HEK293T (cell line): Measurements from ENCODE around the gene BACH2.
A peak's percentile ranks its signal among the peaks of the same experiment; 100 is the strongest.

Source experiments
- CTCF ChIA-PET: fragments of 350-600 bp; formaldehyde crosslinking; extraction: SDS; loops from one replicate; lab custom pipeline; 2021; ENCODE audit warnings: antibody characterized with exemption, inconsistent platforms; lab: Yijun Ruan, JAX
- POLR2A ChIA-PET: fragments of 350-600 bp; formaldehyde crosslinking; extraction: SDS; loops from one replicate; lab custom pipeline; 2020; ENCODE audit warnings: antibody characterized with exemption, inconsistent platforms; lab: Yijun Ruan, JAX
- DNase-seq: peaks from one replicate; pipeline ENCODE4 v3.0.0; 2012; ENCODE audit warnings: mixed read lengths; ENCODE audit errors: extremely low spot score
- ARNT ChIP-seq: fragments of 450-650 bp; IDR thresholded peaks from 2 replicates; pipeline ENCODE4 v1.6.1; 2017; ENCODE audit warnings: mild to moderate bottlenecking
- BHLHE40 ChIP-seq: fragments of 450-650 bp; IDR thresholded peaks from 2 replicates; pipeline ENCODE4 v1.6.1; 2016; ENCODE audit warnings: mild to moderate bottlenecking, moderate library complexity, borderline replicate concordance
- CTBP1 ChIP-seq: fragments of 450-650 bp; IDR thresholded peaks from 2 replicates; pipeline ENCODE4 v1.6.1; 2016; ENCODE audit warnings: borderline replicate concordance
- ELF4 ChIP-seq: fragments of 450-650 bp; IDR thresholded peaks from 2 replicates; pipeline ENCODE4 v1.6.1; 2017; ENCODE audit warnings: antibody characterized with exemption
- FOXA1 ChIP-seq: fragments of 450-650 bp; IDR thresholded peaks from 2 replicates; pipeline ENCODE4 v1.6.1; 2016; ENCODE audit warnings: mild to moderate bottlenecking
- FOXK2 ChIP-seq: fragments of 450-650 bp; IDR thresholded peaks from 2 replicates; pipeline ENCODE4 v1.6.1; 2016; ENCODE audit warnings: mild to moderate bottlenecking
- FOXM1 ChIP-seq: fragments of 450-650 bp; IDR thresholded peaks from 2 replicates; pipeline ENCODE4 v1.6.1; 2017; ENCODE audit warnings: mild to moderate bottlenecking, borderline replicate concordance
- HDGF ChIP-seq: fragments of 450-650 bp; IDR thresholded peaks from 2 replicates; pipeline ENCODE4 v1.6.1; 2017; ENCODE audit warnings: antibody characterized with exemption, borderline replicate concordance
- L3MBTL2 ChIP-seq: fragments of 450-650 bp; conservative IDR thresholded peaks from 2 replicates; pipeline ENCODE4 v1.6.1; 2016; ENCODE audit warnings: mild to moderate bottlenecking
- LEF1 ChIP-seq: fragments of 450-650 bp; IDR thresholded peaks from 2 replicates; pipeline ENCODE4 v1.6.1; 2017; ENCODE audit warnings: mild to moderate bottlenecking, borderline replicate concordance
- NFRKB ChIP-seq: fragments of 450-650 bp; IDR thresholded peaks from 2 replicates; pipeline ENCODE4 v1.6.1; 2016; ENCODE audit warnings: mild to moderate bottlenecking, moderate library complexity
- SP1 ChIP-seq: fragments of 450-650 bp; IDR thresholded peaks from 2 replicates; pipeline ENCODE4 v1.6.1; 2017
- SUZ12 ChIP-seq: fragments of 450-650 bp; IDR thresholded peaks from 2 replicates; pipeline ENCODE4 v1.6.1; 2016; ENCODE audit warnings: mild to moderate bottlenecking
- TARDBP ChIP-seq: fragments of 450-650 bp; IDR thresholded peaks from 2 replicates; pipeline ENCODE4 v1.6.1; 2016
- ZNF384 ChIP-seq: fragments of 450-650 bp; IDR thresholded peaks from 2 replicates; pipeline ENCODE4 v1.6.1; 2016
- TF ChIP-seq, protein P1 (sequence below): fragments of 450-650 bp; IDR thresholded peaks from 2 replicates; pipeline ENCODE4 v1.6.1; 2016

The BACH2 gene

DNA sequence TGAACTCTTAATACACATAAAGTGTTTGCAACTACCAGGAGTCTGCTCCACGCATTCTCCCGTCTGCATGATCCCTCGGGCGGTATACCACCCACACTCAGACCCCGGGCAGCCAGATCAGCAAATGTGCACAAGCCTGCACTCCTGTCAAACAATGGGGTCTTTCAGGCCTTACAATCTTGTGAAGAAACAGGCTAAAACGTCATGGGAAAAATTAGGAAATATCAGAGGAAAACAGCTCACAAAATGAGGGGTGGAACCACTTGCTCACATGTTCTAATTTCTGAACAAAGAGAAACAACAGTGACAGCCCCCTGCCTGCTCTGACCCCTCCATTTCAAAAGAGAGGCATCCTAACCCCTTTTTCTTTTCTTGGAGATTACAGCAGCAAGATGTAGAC lies 69.4 kb downstream of the BACH2 start:
- TF ChIP-seq ELF4 (no peak), CTBP1 (no peak), FOXM1 (no peak), LEF1 (no peak), FOXA1 (no peak), ARNT (no peak), NFRKB (no peak), TARDBP (no peak)
- ChIA-PET CTCF (no interaction called here), POLR2A (no interaction called here)
- no peak for DNase-seq

DNA sequence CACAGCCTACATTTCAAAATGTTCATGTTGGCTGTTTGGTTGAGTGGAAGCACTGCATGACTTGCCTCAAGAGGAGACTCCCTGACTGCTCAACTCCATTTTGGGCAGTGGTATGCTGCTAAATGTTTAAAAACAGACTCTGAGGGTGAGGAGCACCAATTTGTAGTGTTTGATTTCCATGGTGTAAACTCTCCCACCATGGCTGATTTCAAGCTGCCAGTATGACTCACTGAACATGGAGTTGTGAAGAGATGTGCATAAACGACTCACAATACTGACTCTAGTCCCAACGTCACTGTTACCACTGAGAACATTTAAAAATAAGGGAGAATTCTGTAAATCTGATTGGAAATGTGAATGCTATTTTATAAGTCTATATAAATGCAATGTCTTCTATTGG lies 70.4 kb downstream of the BACH2 start:
- CTCF ChIA-PET = no interaction called here
- POLR2A ChIA-PET = no interaction called here
- no peak for DNase-seq
- TF ChIP-seq, protein P1, sequence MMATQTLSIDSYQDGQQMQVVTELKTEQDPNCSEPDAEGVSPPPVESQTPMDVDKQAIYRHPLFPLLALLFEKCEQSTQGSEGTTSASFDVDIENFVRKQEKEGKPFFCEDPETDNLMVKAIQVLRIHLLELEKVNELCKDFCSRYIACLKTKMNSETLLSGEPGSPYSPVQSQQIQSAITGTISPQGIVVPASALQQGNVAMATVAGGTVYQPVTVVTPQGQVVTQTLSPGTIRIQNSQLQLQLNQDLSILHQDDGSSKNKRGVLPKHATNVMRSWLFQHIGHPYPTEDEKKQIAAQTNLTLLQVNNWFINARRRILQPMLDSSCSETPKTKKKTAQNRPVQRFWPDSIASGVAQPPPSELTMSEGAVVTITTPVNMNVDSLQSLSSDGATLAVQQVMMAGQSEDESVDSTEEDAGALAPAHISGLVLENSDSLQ = 0 out of 2 replicates have a peak, but pooled peaks have one; percentile 3
- TF ChIP-seq ELF4 = no peak

DNA sequence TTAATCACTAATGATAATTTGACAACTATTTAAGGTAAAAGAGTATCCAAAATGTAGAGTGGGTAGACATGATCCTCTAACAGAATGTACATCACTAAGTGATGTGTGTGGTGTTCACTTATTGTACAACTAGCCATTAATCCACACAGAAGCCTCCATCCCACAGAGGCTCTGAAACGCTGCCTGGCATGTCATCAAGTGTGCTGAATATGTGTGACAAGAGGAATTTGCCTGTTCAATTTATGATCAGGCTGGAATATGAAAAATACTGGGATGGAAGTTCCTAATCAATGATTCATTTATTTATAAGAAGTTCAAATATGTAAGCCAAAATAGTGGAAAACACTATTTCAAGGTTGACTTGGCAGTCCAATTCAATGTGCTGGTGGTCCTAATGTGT lies 72.4 kb downstream of the BACH2 start:
- no peak for DNase-seq
- ChIA-PET CTCF (no interaction called here), POLR2A (no interaction called here)
- no peak for TF ChIP-seq FOXA1
- TF ChIP-seq L3MBTL2 = no peak
- TF ChIP-seq FOXK2 = no peak

DNA sequence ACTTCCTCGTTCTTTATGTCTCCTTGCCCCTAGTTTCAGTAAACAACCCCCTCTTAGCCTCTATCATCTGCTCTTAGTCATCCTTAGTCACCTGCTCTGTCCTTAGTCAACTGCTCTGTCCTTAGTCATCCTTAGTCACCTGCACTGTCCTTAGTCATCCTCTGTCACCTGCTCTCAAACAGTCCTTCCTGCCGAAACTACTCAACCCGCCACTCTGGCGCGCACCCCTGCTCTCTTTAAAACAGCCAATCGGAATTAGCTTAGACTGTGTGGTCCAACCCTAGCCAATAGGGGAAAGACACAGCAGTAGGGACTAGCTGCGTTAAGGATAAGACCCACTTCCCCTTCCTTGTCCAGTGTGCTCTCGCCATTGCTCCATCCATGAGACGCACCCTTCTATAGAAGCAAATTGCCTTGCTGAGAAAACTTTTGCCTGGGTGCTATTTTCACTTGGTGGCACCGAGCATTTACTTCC lies 73.9 kb downstream of the BACH2 start:
- TF ChIP-seq L3MBTL2 (no peak), SUZ12 (no peak), BHLHE40 (no peak), FOXA1 (no peak), FOXK2 (no peak), SP1 (no peak), ZNF384 (no peak), LEF1 (no peak), CTBP1 (no peak), ARNT (no peak), HDGF (no peak), NFRKB (no peak), TARDBP (no peak)
- TF ChIP-seq, protein P1 = no peak
- POLR2A ChIA-PET = no interaction called here
- CTCF ChIA-PET = interaction anchor here (1.1 kb wide), 1 partner anchor 62 kb away, joined by 3 read pairs; no protein-coding TSS in a partner anchor
- DNase-seq = no peak

DNA sequence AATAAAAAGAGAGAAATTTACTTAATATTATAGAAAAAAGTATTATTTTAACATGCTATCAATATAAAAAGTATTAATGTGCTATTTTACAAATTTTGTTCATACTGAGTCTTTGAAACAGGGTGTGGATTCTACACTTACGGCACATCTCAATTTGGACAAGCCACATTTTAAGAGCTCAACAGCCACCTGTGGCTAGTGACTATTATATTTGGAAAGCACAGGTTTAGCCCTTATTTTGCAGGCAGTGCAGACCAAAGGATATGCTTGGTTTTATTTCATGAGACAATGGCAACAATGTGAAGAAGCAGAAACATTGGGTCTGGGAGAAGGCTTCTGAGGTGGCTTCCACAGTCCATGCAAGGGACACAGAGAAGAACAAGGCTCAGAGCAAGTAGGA lies 74.6 kb downstream of the BACH2 start:
- ChIA-PET CTCF (interaction anchor here (1.1 kb wide), 1 partner anchor 63 kb away, joined by 3 read pairs; no protein-coding TSS in a partner anchor), POLR2A (no interaction called here)
- DNase-seq = no peak
- TF ChIP-seq SUZ12 (no peak), ELF4 (no peak), FOXA1 (no peak), L3MBTL2 (no peak), NFRKB (no peak), CTBP1 (no peak), FOXM1 (no peak), TARDBP (no peak), ZNF384 (no peak), FOXK2 (no peak), ARNT (no peak), BHLHE40 (no peak), LEF1 (no peak), SP1 (no peak), HDGF (no peak)
- TF ChIP-seq, protein P1 = no peak

DNA sequence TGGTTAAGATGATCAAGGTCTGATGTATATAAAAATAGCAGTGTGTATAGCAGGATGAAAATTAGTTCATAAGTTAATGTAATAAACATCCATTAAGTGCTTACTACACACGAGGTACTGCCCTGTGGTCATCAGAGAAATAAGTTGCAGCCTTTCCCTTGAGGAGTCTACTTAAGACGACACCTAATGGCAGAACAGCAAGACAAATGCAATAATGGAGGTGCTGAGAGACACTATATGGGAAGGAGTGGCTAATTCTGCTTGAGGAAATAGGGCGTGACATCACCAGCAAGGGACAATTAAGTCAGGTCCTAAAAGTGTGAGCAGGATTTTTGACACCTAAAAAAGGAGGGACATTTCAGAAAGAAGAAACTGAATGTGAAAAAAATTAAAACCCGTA lies 75.2 kb downstream of the BACH2 start:
- DNase-seq = no peak
- CTCF ChIA-PET = no interaction called here
- POLR2A ChIA-PET = no interaction called here
- TF ChIP-seq FOXK2 (no peak), LEF1 (no peak), FOXA1 (no peak), SUZ12 (no peak), BHLHE40 (no peak)
- TF ChIP-seq, protein P1 = no peak

DNA sequence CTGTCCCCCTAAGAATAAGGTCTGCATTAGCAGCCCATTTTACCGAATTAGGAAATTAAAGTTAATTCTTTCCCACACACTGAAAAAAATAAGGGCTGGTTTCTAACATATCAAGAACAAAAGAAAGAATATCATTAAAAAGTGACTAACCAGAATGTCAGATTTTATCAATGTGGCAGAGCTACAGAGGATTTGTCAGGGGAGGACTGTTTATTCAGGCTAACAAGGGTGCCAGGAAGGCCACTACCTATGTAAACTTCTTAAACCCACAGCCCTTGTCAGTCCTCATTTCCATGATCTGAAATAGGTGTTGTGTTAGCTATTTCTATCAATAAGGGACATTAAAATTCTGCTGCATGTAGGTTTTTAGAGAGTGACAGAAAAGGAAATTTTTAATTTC lies 76.4 kb downstream of the BACH2 start:
- TF ChIP-seq TARDBP (no peak), ELF4 (no peak), HDGF (no peak), SUZ12 (no peak), BHLHE40 (no peak), FOXM1 (no peak), ZNF384 (no peak), CTBP1 (no peak), NFRKB (no peak), L3MBTL2 (no peak), LEF1 (no peak), FOXA1 (no peak), ARNT (no peak), SP1 (no peak), FOXK2 (no peak)
- TF ChIP-seq, protein P1 = no peak
- no peak for DNase-seq
- POLR2A ChIA-PET = no interaction called here
- CTCF ChIA-PET = no interaction called here
